ENCODE results near the gene IRF2BP2. TPM values are rescaled to one million over a fixed set of nuclear protein-coding genes. Genes with fewer than 3 reads are reported as not detected.

The IRF2BP2 gene
- total and polyA plus RNA-seq, 2 of the 13 experiments (the other 11 are each of a cell fraction or from before 2014, with no cell fraction given), result 140 to 147 TPM

DNA sequence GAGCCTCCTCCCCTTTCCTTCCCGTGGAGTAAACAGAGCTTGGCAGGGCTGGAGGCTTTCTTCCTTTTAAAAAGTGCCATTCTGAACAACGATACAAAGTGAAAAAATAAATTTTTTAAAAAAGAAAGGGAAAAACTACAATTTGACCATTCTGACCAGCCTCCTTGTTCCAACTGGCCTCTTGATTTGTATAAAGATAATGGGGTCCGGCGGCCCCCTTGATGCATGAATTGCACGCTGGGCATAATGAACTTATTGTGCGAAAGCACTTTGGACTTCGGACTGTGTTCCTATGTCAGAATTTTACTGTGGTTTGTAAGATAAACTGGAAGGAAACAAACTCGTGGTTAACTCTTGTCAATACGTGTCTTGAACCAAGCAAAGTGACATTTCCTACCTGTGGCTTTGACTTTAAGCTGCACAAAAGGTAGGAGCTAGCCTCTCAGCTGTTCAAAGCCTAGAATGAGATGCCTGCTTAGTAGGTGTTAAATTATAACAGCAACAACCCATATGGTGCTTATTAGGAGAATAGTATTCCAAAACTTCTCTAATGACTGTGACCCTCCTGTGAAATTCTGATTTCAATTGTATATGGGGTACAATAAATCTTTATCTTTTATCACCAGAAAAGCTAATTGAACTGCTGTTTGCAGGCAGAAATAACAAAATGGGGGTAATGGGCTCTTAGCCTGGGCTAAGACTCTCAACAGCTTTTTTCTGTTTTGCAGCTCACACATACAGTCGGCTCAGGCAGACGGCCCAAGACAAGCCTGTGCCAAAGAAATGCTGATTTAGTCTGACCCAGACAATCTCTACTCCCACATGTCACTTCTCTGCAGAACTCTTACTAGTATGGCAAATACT lies 9.3 kb downstream of the IRF2BP2 start (continued):
- TF ChIP-seq ZNF816 (CRISPR knock-in tag; IDR thresholded peaks at IDR 0.05; ENCODE audit: borderline replicate concordance) (no peak), ZNF207 (IDR thresholded peaks at IDR 0.05; ENCODE audit: borderline replicate concordance) (no peak), GABPB1 (CRISPR knock-in tag; IDR thresholded peaks at IDR 0.05) (no peak), ZNF558 (CRISPR knock-in tag; IDR thresholded peaks at IDR 0.05; ENCODE audit: borderline replicate concordance) (no peak), RBM39 (IDR thresholded peaks at IDR 0.05; ENCODE audit: low read depth, low read length, poor library complexity, severe bottlenecking) (no peak), RBFOX2 (IDR thresholded peaks at IDR 0.05; ENCODE audit: low read depth, low read length) (peak; percentile 4; the same call in 1 of the 2 replicates), TCF7L2 (IDR thresholded peaks at IDR 0.05; ENCODE audit: low read depth, low read length) (peak; percentile 56; the same call in 1 of the 2 replicates), SAFB2 (CRISPR knock-in tag; IDR thresholded peaks at IDR 0.05; ENCODE audit: borderline replicate concordance, low read depth) (no peak), MED8 (CRISPR knock-in tag; IDR thresholded peaks at IDR 0.05; ENCODE audit: insufficient replicate concordance) (peak; percentile 44), KDM4B (CRISPR knock-in tag; IDR thresholded peaks at IDR 0.05) (no peak), SOX13 (IDR thresholded peaks at IDR 0.05) (no peak), SOX13 (CRISPR knock-in tag; conservative IDR thresholded peaks at IDR 0.05 in 1 of 2, IDR thresholded peaks at IDR 0.05 in 1 of 2) (peak in 1 of 2 experiments; percentile 89; a peak in 2 of 4 replicates), KLF11 (CRISPR knock-in tag; IDR thresholded peaks at IDR 0.05) (peak; percentile 69), ZNF124 (CRISPR knock-in tag; IDR thresholded peaks at IDR 0.05) (peak; percentile 5; the same call in 1 of the 2 replicates)
- TF ChIP-seq, protein P1, sequence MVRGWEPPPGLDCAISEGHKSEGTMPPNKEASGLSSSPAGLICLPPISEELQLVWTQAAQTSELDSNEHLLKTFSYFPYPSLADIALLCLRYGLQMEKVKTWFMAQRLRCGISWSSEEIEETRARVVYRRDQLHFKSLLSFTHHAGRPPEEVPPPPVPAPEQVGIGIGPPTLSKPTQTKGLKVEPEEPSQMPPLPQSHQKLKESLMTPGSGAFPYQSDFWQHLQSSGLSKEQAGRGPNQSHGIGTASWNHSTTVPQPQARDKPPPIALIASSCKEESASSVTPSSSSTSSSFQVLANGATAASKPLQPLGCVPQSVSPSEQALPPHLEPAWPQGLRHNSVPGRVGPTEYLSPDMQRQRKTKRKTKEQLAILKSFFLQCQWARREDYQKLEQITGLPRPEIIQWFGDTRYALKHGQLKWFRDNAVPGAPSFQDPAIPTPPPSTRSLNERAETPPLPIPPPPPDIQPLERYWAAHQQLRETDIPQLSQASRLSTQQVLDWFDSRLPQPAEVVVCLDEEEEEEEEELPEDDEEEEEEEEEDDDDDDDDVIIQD (CRISPR knock-in tag; IDR thresholded peaks at IDR 0.05; ENCODE audit: low read depth), result no peak
- TF ChIP-seq, protein P2, sequence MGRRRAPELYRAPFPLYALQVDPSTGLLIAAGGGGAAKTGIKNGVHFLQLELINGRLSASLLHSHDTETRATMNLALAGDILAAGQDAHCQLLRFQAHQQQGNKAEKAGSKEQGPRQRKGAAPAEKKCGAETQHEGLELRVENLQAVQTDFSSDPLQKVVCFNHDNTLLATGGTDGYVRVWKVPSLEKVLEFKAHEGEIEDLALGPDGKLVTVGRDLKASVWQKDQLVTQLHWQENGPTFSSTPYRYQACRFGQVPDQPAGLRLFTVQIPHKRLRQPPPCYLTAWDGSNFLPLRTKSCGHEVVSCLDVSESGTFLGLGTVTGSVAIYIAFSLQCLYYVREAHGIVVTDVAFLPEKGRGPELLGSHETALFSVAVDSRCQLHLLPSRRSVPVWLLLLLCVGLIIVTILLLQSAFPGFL (CRISPR knock-in tag; IDR thresholded peaks at IDR 0.05), result no peak
- TF ChIP-seq, protein P3, sequence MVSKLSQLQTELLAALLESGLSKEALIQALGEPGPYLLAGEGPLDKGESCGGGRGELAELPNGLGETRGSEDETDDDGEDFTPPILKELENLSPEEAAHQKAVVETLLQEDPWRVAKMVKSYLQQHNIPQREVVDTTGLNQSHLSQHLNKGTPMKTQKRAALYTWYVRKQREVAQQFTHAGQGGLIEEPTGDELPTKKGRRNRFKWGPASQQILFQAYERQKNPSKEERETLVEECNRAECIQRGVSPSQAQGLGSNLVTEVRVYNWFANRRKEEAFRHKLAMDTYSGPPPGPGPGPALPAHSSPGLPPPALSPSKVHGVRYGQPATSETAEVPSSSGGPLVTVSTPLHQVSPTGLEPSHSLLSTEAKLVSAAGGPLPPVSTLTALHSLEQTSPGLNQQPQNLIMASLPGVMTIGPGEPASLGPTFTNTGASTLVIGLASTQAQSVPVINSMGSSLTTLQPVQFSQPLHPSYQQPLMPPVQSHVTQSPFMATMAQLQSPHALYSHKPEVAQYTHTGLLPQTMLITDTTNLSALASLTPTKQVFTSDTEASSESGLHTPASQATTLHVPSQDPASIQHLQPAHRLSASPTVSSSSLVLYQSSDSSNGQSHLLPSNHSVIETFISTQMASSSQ (IDR thresholded peaks at IDR 0.05; ENCODE audit: low read depth), result no peak
- TF ChIP-seq, protein P3 (CRISPR knock-in tag; IDR thresholded peaks at IDR 0.05; ENCODE audit: borderline replicate concordance), result 0 out of 2 replicates have a peak, but pooled peaks have one; percentile 21
- TF ChIP-seq, protein P4, sequence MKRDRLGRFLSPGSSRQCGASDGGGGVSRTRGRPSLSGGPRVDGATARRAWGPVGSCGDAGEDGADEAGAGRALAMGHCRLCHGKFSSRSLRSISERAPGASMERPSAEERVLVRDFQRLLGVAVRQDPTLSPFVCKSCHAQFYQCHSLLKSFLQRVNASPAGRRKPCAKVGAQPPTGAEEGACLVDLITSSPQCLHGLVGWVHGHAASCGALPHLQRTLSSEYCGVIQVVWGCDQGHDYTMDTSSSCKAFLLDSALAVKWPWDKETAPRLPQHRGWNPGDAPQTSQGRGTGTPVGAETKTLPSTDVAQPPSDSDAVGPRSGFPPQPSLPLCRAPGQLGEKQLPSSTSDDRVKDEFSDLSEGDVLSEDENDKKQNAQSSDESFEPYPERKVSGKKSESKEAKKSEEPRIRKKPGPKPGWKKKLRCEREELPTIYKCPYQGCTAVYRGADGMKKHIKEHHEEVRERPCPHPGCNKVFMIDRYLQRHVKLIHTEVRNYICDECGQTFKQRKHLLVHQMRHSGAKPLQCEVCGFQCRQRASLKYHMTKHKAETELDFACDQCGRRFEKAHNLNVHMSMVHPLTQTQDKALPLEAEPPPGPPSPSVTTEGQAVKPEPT (CRISPR knock-in tag; IDR thresholded peaks at IDR 0.05; ENCODE audit: low read depth), result no peak
- TF ChIP-seq, protein P5, sequence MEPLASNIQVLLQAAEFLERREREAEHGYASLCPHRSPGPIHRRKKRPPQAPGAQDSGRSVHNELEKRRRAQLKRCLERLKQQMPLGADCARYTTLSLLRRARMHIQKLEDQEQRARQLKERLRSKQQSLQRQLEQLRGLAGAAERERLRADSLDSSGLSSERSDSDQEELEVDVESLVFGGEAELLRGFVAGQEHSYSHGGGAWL (CRISPR knock-in tag; IDR thresholded peaks at IDR 0.05), result no peak

Data from HepG2 (cell line).